ENCODE measurements around the gene PRRC2A. TPM values are rescaled to one million over a fixed set of nuclear protein-coding genes. Genes with fewer than 3 reads are reported as not detected.

Gene PRRC2A
- total RNA-seq, 1 experiment from 2014 or later = 383 TPM

GRCh38 chr6:31677955-31678354 is 57.4 kb downstream of the PRRC2A start:
- H3K4me1 Mint-ChIP-seq = peaks cover 12 to 17% of the 10 kb centered on the region in 2 experiments
- H3K36me3 Mint-ChIP-seq (ENCODE audit: insufficient read depth in 1 of 3, low read depth in 3 of 3) = peaks cover 2 to 10% (median 5%) of the 10 kb centered on the region in 3 experiments; a peak in 6 of 7 replicates
- no peaks in the 10 kb centered on the region; a peak in 2 of 5 replicates for H3K9me3 Mint-ChIP-seq
- Histone ChIP-seq H3K56ac (ENCODE audit: insufficient read length, low read depth, low read length) (no peak overlapping the region), H3K23ac (ENCODE audit: insufficient read length, low read depth, low read length) (no peak overlapping the region), H3T11ph (ENCODE audit: low read length) (no peak overlapping the region), H2AK5ac (ENCODE audit: insufficient read length, low read length) (no peak overlapping the region), H2BK20ac (ENCODE audit: low read depth, low read length, poor library complexity, severe bottlenecking) (no peak overlapping the region), H2AFZ (ENCODE audit: low read length) (no peak overlapping the region), H3K4me1 (ENCODE audit: insufficient read depth, low read length) (no peaks in the 10 kb centered on the region), H3K23me2 (ENCODE audit: insufficient read length, low read depth, low read length, poor library complexity, severe bottlenecking) (peaks cover 12% of the 10 kb centered on the region), H2BK15ac (ENCODE audit: low read depth, low read length) (no peak overlapping the region), H4K20me1 (ENCODE audit: control insufficient read depth, insufficient read depth, insufficient read length) (no peaks in the 10 kb centered on the region), H4K8ac (replicated peaks; ENCODE audit: insufficient read length, low read depth, low read length) (no peak overlapping the region), H3K18ac (ENCODE audit: insufficient read length, low read depth, low read length) (no peak overlapping the region), H4K91ac (ENCODE audit: insufficient read length, low read depth, low read length) (no peak overlapping the region), H3K79me2 (ENCODE audit: insufficient read depth, low read length) (no peaks in the 10 kb centered on the region), H3K9me3 (ENCODE audit: control insufficient read depth, low read depth, low read length) (no peaks in the 10 kb centered on the region), H4K5ac (ENCODE audit: insufficient read length, low read depth, low read length) (no peak overlapping the region), H3K14ac (ENCODE audit: insufficient read depth, low read length) (no peak overlapping the region), H3K27ac (ENCODE audit: insufficient read length, low read depth, low read length) (no peak overlapping the region), H2BK5ac (ENCODE audit: insufficient read length, low read length) (no peak overlapping the region), H3K27me3 (ENCODE audit: insufficient read depth, low read length) (no peaks in the 10 kb centered on the region; the same call in 1 of the 2 replicates), H3K4ac (ENCODE audit: low read depth, low read length) (no peak overlapping the region), H3K79me1 (ENCODE audit: insufficient read depth, low read depth, low read length, poor library complexity, severe bottlenecking) (no peaks in the 10 kb centered on the region), H3K4me2 (ENCODE audit: insufficient read depth, insufficient read length, low read length) (no peak overlapping the region), H3K9ac (ENCODE audit: extremely low read depth, insufficient read length, low read length) (no peak overlapping the region), H2BK120ac (ENCODE audit: low read depth, low read length, poor library complexity, severe bottlenecking) (no peak overlapping the region), H2BK12ac (ENCODE audit: insufficient read length, low read depth, low read length) (no peak overlapping the region)
- DNase-seq = no peak
- H3K27me3 Mint-ChIP-seq (ENCODE audit: low read depth) = peaks cover 25% of the 10 kb centered on the region
- TF ChIP-seq, protein P1, sequence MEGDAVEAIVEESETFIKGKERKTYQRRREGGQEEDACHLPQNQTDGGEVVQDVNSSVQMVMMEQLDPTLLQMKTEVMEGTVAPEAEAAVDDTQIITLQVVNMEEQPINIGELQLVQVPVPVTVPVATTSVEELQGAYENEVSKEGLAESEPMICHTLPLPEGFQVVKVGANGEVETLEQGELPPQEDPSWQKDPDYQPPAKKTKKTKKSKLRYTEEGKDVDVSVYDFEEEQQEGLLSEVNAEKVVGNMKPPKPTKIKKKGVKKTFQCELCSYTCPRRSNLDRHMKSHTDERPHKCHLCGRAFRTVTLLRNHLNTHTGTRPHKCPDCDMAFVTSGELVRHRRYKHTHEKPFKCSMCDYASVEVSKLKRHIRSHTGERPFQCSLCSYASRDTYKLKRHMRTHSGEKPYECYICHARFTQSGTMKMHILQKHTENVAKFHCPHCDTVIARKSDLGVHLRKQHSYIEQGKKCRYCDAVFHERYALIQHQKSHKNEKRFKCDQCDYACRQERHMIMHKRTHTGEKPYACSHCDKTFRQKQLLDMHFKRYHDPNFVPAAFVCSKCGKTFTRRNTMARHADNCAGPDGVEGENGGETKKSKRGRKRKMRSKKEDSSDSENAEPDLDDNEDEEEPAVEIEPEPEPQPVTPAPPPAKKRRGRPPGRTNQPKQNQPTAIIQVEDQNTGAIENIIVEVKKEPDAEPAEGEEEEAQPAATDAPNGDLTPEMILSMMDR (conservative IDR thresholded peaks at IDR 0.05) = no peak
- no peak overlapping the region for H3K4me3 Mint-ChIP-seq
- H3K27ac Mint-ChIP-seq = no peak overlapping the region
- WGBS (ENCODE audit: extremely low coverage, insufficient read length, low lambda C conversion rate) = no CpG with 5 or more reads among the region's 8 CpGs

All from H9 (cell line).